Liver (tissue), 9 donors: ENCODE measurements around the gene ARHGAP28. TPM values are rescaled to one million over a fixed set of nuclear protein-coding genes. Genes with fewer than 3 reads are reported as not detected.

ENCODE experiments used
- DNase-seq: peaks from one replicate; pipeline ENCODE4 v3.0.0-alpha.2; 2017; ENCODE audit warnings: low spot score
- H3K27ac ChIP-seq, 2 donors: one replicate each; pipeline ENCODE4 v1.7.0; 2013; ENCODE audit warnings: inconsistent platforms in 2 of 2, low read length in 2 of 2, control low read depth in 1 of 2, low read depth in 1 of 2, mild to moderate bottlenecking in 1 of 2
- H3K27me3 ChIP-seq, 4 donors: one replicate each; pipeline versions ENCODE4 v1.6.1 to v1.7.0; 2013; ENCODE audit warnings: low read length in 3 of 4, inconsistent platforms in 1 of 4, mild to moderate bottlenecking in 1 of 4, moderate library complexity in 1 of 4; ENCODE audit not compliant: control insufficient read depth in 4 of 4, insufficient read depth in 4 of 4
- H3K36me3 ChIP-seq, 4 donors: one replicate each; pipeline versions ENCODE4 v1.6.1 to v1.7.0; 2013; ENCODE audit warnings: low read length in 3 of 4, mild to moderate bottlenecking in 3 of 4, low read depth in 1 of 4, moderate library complexity in 1 of 4; ENCODE audit not compliant: control insufficient read depth in 4 of 4, insufficient read depth in 3 of 4
- H3K4me1 ChIP-seq, 4 donors: one replicate each; pipeline versions ENCODE4 v1.6.1 to v1.7.0; 2013; ENCODE audit warnings: low read length in 3 of 4, mild to moderate bottlenecking in 3 of 4, moderate library complexity in 1 of 4; ENCODE audit not compliant: control insufficient read depth in 4 of 4, insufficient read depth in 4 of 4
- H3K4me3 ChIP-seq, 3 donors: one replicate each; pipeline versions ENCODE4 v1.6.1 to v1.7.0; 2013; ENCODE audit warnings: low read length in 3 of 3, control low read depth in 1 of 3, low read depth in 1 of 3, mild to moderate bottlenecking in 1 of 3
- H3K9ac ChIP-seq, 2 donors: one replicate each; pipeline ENCODE4 v1.7.0; 2013; ENCODE audit warnings: low read length in 2 of 2, mild to moderate bottlenecking in 2 of 2, moderate library complexity in 2 of 2, control low read depth in 1 of 2, low read depth in 1 of 2
- H3K9me3 ChIP-seq, 4 donors: one replicate each; pipeline versions ENCODE4 v1.6.1 to v1.7.0; 2013; ENCODE audit warnings: low read length in 3 of 4; ENCODE audit not compliant: control insufficient read depth in 4 of 4
- ATF3 ChIP-seq: IDR thresholded peaks from 2 replicates; pipeline ENCODE4 v1.6.1; 2016; ENCODE audit warnings: antibody characterized with exemption
- CTCF ChIP-seq: fragments of 150-350 bp; IDR thresholded peaks from 2 replicates; pipeline ENCODE4 v1.5.1; 2017; ENCODE audit warnings: improper control_type of control experiment, low read depth, low read length; ENCODE audit not compliant: missing input control
- EGR1 ChIP-seq, 2 donors: IDR thresholded peaks; 2 replicates each; pipeline ENCODE4 v1.6.1; 2016 to 2018; ENCODE audit warnings: antibody characterized with exemption in 2 of 2, low read depth in 2 of 2
- FOXA1 ChIP-seq: IDR thresholded peaks from 2 replicates; pipeline ENCODE4 v1.6.1; 2016; ENCODE audit warnings: antibody characterized with exemption
- FOXA2 ChIP-seq: IDR thresholded peaks from 2 replicates; pipeline ENCODE4 v1.6.1; 2016; ENCODE audit warnings: antibody characterized with exemption
- GABPA ChIP-seq, 2 donors: IDR thresholded peaks in 1 of 2; conservative IDR thresholded peaks in 1 of 2; 2 replicates each; pipeline ENCODE4 v1.6.1; 2016; ENCODE audit warnings: antibody characterized with exemption in 2 of 2, mild to moderate bottlenecking in 1 of 2, moderate library complexity in 1 of 2
- HNF4A ChIP-seq, 2 donors: conservative IDR thresholded peaks; 2 replicates each; pipeline ENCODE4 v1.6.1; 2016; ENCODE audit warnings: antibody characterized with exemption in 2 of 2, mild to moderate bottlenecking in 2 of 2
- HNF4G ChIP-seq: IDR thresholded peaks from 2 replicates; pipeline ENCODE4 v1.6.1; 2016; ENCODE audit warnings: antibody characterized with exemption
- MAX ChIP-seq: IDR thresholded peaks from 2 replicates; pipeline ENCODE4 v1.6.1; 2016; ENCODE audit warnings: antibody characterized with exemption
- NR2F2 ChIP-seq: IDR thresholded peaks from 2 replicates; pipeline ENCODE4 v1.6.1; 2016; ENCODE audit warnings: antibody characterized with exemption
- RAD21 ChIP-seq, 2 donors: IDR thresholded peaks; 2 replicates each; pipeline ENCODE4 v1.6.1; 2016; ENCODE audit warnings: antibody characterized with exemption in 2 of 2, mild to moderate bottlenecking in 2 of 2
- REST ChIP-seq: IDR thresholded peaks from 2 replicates; pipeline ENCODE4 v1.6.1; 2016; ENCODE audit warnings: antibody characterized with exemption, mild to moderate bottlenecking
- RXRA ChIP-seq, 2 donors: IDR thresholded peaks; 2 replicates each; pipeline ENCODE4 v1.6.1; 2017 to 2018; ENCODE audit warnings: antibody characterized with exemption in 2 of 2, mild to moderate bottlenecking in 1 of 2
- SP1 ChIP-seq: IDR thresholded peaks from 2 replicates; pipeline ENCODE4 v1.6.1; 2018; ENCODE audit warnings: antibody characterized with exemption, mild to moderate bottlenecking
- TAF1 ChIP-seq: conservative IDR thresholded peaks from 2 replicates; pipeline ENCODE4 v1.6.1; 2016; ENCODE audit warnings: antibody characterized with exemption, mild to moderate bottlenecking
- YY1 ChIP-seq: IDR thresholded peaks from 2 replicates; pipeline ENCODE4 v1.6.1; 2016; ENCODE audit warnings: antibody characterized with exemption, mild to moderate bottlenecking
- ZBTB33 ChIP-seq: IDR thresholded peaks from 2 replicates; pipeline ENCODE4 v1.6.1; 2016; ENCODE audit warnings: antibody characterized with exemption
- WGBS: extraction: QIAGEN DNeasy Blood & Tissue Kit; methylation state at CpG from one replicate; pipeline ENCODE4 v1.1.7; 2013; 5-methylcytosine and 5-hydroxymethylcytosine counted together
- polyA plus RNA-seq, 2 donors: library from polyadenylated mRNA; stranded (reverse) in 1 of 2; unstranded in 1 of 2; fragments of 200-250 nt in 1 of 2; fragments of >200 nt in 1 of 2; fragmentation: Nextera tagmentation in 1 of 2; extraction: Ambion mirVana in 1 of 2; gene quantifications; one replicate each; pipeline versions ENCODE4 v1.2.1 to v1.2.3, GENCODE V29; 2013 to 2015
- total RNA-seq, 2 donors: library from RNA; depleted of rRNA; stranded (reverse); fragments of >200 nt; gene quantifications; one replicate each; pipeline ENCODE4 v1.2.3, GENCODE V29; 2014
- donor health status: healthy.
- donor health status: healthy.
- donor health status: healthy.
- donor health status: healthy.
- donor health status: healthy.

Gene ARHGAP28
- total and polyA plus RNA-seq, 4 donors = 0.14 to 2.1 (median 0.69) TPM

GRCh38 chr18:6796511-6796910 is 67.0 kb downstream of the ARHGAP28 start (continued):
- no peak for TF ChIP-seq MAX
- no peak for TF ChIP-seq RXRA (IDR thresholded peaks at IDR 0.05)
- no peak for TF ChIP-seq HNF4A (conservative IDR thresholded peaks at IDR 0.05)
- TF ChIP-seq GABPA (IDR thresholded peaks at IDR 0.05 in 1 of 2, conservative IDR thresholded peaks at IDR 0.05 in 1 of 2) = no peak
- no peak for TF ChIP-seq FOXA2
- TF ChIP-seq ATF3 = no peak

GRCh38 chr18:6797171-6797570 is 67.7 kb downstream of the ARHGAP28 start:
- Histone ChIP-seq H3K9me3 (peaks cover 0 to 3% (median under 1%) of the 10 kb centered on the region in 4 donors), H3K9ac (no peak overlapping the region), H3K36me3 (no peaks in the 10 kb centered on the region), H3K27ac (no peak overlapping the region), H3K27me3 (no peaks in the 10 kb centered on the region), H3K4me3 (no peak overlapping the region), H3K4me1 (no peaks in the 10 kb centered on the region)
- DNase-seq = no peak
- WGBS = 85% methylated on average over 5 of the region's 5 CpGs
- TF ChIP-seq NR2F2 (no peak), ZBTB33 (no peak), TAF1 (no peak), FOXA1 (no peak), FOXA2 (no peak), RAD21 (IDR thresholded peaks at IDR 0.05) (no peak), YY1 (no peak), EGR1 (IDR thresholded peaks at IDR 0.05; ENCODE audit: low read depth in 2 of 2) (no peak), SP1 (no peak), HNF4G (no peak), MAX (no peak), CTCF (no peak), ATF3 (no peak), REST (no peak), HNF4A (conservative IDR thresholded peaks at IDR 0.05) (no peak), RXRA (IDR thresholded peaks at IDR 0.05) (no peak)
